GM23338 (cell line): ENCODE data around the gene NYAP2. TPM values are rescaled to one million over a fixed set of nuclear protein-coding genes. Genes with fewer than 3 reads are reported as not detected.

ENCODE experiments used
- polyA plus RNA-seq: library from polyadenylated mRNA; unstranded; fragments of >200 nt; fragmentation: Nextera tagmentation; extraction: Ambion mirVana; gene quantifications from 2 replicates; pipeline ENCODE4 v1.2.1, GENCODE V29; 2016
- small RNA-seq: library from RNA; depleted of rRNA; stranded (forward); fragments of <200 nt; gene quantifications from one replicate; pipeline ENCODE3, GENCODE V24; 2014; ENCODE audit warnings: low replicate concordance
- total RNA-seq: library from RNA; depleted of rRNA; stranded (reverse); fragments of >200 nt; shearing (Covaris generic); gene quantifications from 2 replicates; pipeline ENCODE4 v1.2.3, GENCODE V29; 2014

Gene NYAP2
- total and polyA plus RNA-seq, 2 experiments from 2014 or later, result not detected

Small RNAs within 50 kb of the gene (small RNA-seq; reads per million reads assigned to genes)
- gene AC016717.1, result not detected
